ENCODE data around the gene TRA2B. TPM values are rescaled to one million over a fixed set of nuclear protein-coding genes. Genes with fewer than 3 reads are reported as not detected.

The TRA2B gene
- total RNA-seq, 2 experiments from 2014 or later = 549 to 585 TPM

- peaks cover 60% of the 10 kb centered on the region for H3K4me1 Mint-ChIP-seq (ENCODE audit: low read depth)
- ATAC-seq (ENCODE audit: poor library complexity) = no peak
These were observed 1.6 kb downstream of the TRA2B start for GRCh38 chr3:185936273-185936629.

GRCh38 chr3:185935465-185936272 is 2.1 kb downstream of the TRA2B start:
- H3K36me3 Mint-ChIP-seq (ENCODE audit: low read depth) = peaks cover 70% of the 10 kb centered on the region
- H3K4me1 Mint-ChIP-seq (ENCODE audit: low read depth) = peaks cover 66% of the 10 kb centered on the region
- H3K4me3 ChIP-seq (ENCODE audit: low read length) = peak overlapping the region; percentile 96
- DNase-seq (peak in 1 of 14 experiments; percentile 43), ATAC-seq (ENCODE audit: poor library complexity) (no peak)
- ChIA-PET CTCF (interaction anchor here (1.3 to 1.5 kb wide), 2 partner anchors 9 to 21 kb away, joined by 3 to 5 read pairs; no protein-coding TSS in a partner anchor), POLR2A (interaction anchor here (1.0 to 3.5 kb wide), 7 partner anchors 9 to 850 kb away, joined by 3 to 116 read pairs (median 18); partner anchors contain the start of genes DNAJB11, EIF4A2 and SENP2)
- no peaks in the 10 kb centered on the region for H3K9me3 Mint-ChIP-seq
- peak overlapping the region; percentile 97 for H3K4me3 Mint-ChIP-seq
- intact Hi-C loops (cut with DNase I, micrococcal nuclease) = loop anchor here (5.0 kb wide), 3 partner anchors 348 to 852 kb away; partner anchors contain the start of genes EIF4A2 (in 1 of the 2) and SENP2 (in 1 of the 2)
- TF ChIP-seq CTCF (IDR thresholded peaks at IDR 0.05) = no peak
- peaks cover 11% of the 10 kb centered on the region for H3K4me1 ChIP-seq (ENCODE audit: insufficient read depth, low read length)
- no peaks in the 10 kb centered on the region for H3K27me3 Mint-ChIP-seq
- H3K27ac ChIP-seq (ENCODE audit: low read depth in 1 of 2, low read length in 2 of 2) = no peak overlapping the region
- H3K36me3 ChIP-seq (ENCODE audit: insufficient read depth, low read length) = peaks cover 9% of the 10 kb centered on the region
- H3K9me3 ChIP-seq (ENCODE audit: control insufficient read depth in 1 of 2, insufficient read depth in 1 of 2, low read length in 2 of 2) = no peaks in the 10 kb centered on the region
- no peaks in the 10 kb centered on the region for H3K27me3 ChIP-seq (ENCODE audit: control insufficient read depth in 1 of 2, insufficient read depth in 2 of 2, low read length in 2 of 2)
- peak overlapping the region; percentile 98 for H3K27ac Mint-ChIP-seq

More at GRCh38 chr3:185936273-185936629, 1.6 kb downstream of the TRA2B start:
- no peaks in the 10 kb centered on the region for H3K27me3 Mint-ChIP-seq
- TF ChIP-seq CTCF (IDR thresholded peaks at IDR 0.05) = no peak
- POLR2A ChIA-PET = interaction anchor here (1.0 to 3.5 kb wide), 7 partner anchors 10 to 849 kb away, joined by 3 to 116 read pairs (median 18); partner anchors contain the start of genes DNAJB11, EIF4A2 and SENP2
- peak overlapping the region; percentile 98 for H3K27ac Mint-ChIP-seq
- no peaks in the 10 kb centered on the region for H3K27me3 ChIP-seq (ENCODE audit: control insufficient read depth in 1 of 2, insufficient read depth in 2 of 2, low read length in 2 of 2)
- H3K9me3 ChIP-seq (ENCODE audit: control insufficient read depth in 1 of 2, insufficient read depth in 1 of 2, low read length in 2 of 2) = no peaks in the 10 kb centered on the region
- peaks cover 3% of the 10 kb centered on the region for H3K36me3 ChIP-seq (ENCODE audit: insufficient read depth, low read length)
- CTCF ChIA-PET = interaction anchor here (1.3 to 1.5 kb wide), 2 partner anchors 9 to 22 kb away, joined by 3 to 5 read pairs; no protein-coding TSS in a partner anchor
- H3K27ac ChIP-seq (ENCODE audit: low read depth in 1 of 2, low read length in 2 of 2) = peak overlapping the region; percentile 100
- no peak for DNase-seq
- H3K36me3 Mint-ChIP-seq (ENCODE audit: low read depth) = peaks cover 64% of the 10 kb centered on the region
- H3K9me3 Mint-ChIP-seq = no peaks in the 10 kb centered on the region
- H3K4me3 ChIP-seq (ENCODE audit: low read length) = peak overlapping the region; percentile 96
- H3K4me1 ChIP-seq (ENCODE audit: insufficient read depth, low read length) = peaks cover 6% of the 10 kb centered on the region
- intact Hi-C loops (cut with DNase I, micrococcal nuclease) = loop anchor here (5.0 kb wide), 3 partner anchors 349 to 851 kb away; partner anchors contain the start of genes EIF4A2 (in 1 of the 2) and SENP2 (in 1 of the 2)
- peak overlapping the region; percentile 97 for H3K4me3 Mint-ChIP-seq

- ChIA-PET CTCF (interaction anchor here (2.5 kb wide), 1 partner anchor 9 kb away, joined by 8 read pairs; no protein-coding TSS in a partner anchor), POLR2A (interaction anchor here (1.1 to 3.5 kb wide), 3 partner anchors 8 to 893 kb away, joined by 3 to 116 read pairs (median 3); no protein-coding TSS in a partner anchor)
- H3K4me1 Mint-ChIP-seq (ENCODE audit: low read depth) = peaks cover 73% of the 10 kb centered on the region
- peak overlapping the region; percentile 96 for H3K4me3 ChIP-seq (ENCODE audit: low read length)
- H3K4me1 ChIP-seq (ENCODE audit: insufficient read depth, low read length) = peaks cover 15% of the 10 kb centered on the region
- H3K36me3 ChIP-seq (ENCODE audit: insufficient read depth, low read length) = peaks cover 16% of the 10 kb centered on the region
- peak overlapping the region; percentile 98 for H3K27ac Mint-ChIP-seq
- peaks cover 78% of the 10 kb centered on the region for H3K36me3 Mint-ChIP-seq (ENCODE audit: low read depth)
- DNase-seq (no peak), ATAC-seq (ENCODE audit: poor library complexity) (no peak)
- no peaks in the 10 kb centered on the region for H3K27me3 ChIP-seq (ENCODE audit: control insufficient read depth in 1 of 2, insufficient read depth in 2 of 2, low read length in 2 of 2)
- intact Hi-C loops (cut with DNase I, micrococcal nuclease) = loop anchor here (5.0 kb wide), 3 partner anchors 348 to 852 kb away; partner anchors contain the start of genes EIF4A2 (in 1 of the 2) and SENP2 (in 1 of the 2)
- no peak for TF ChIP-seq CTCF (IDR thresholded peaks at IDR 0.05)
- no peak overlapping the region for H3K27ac ChIP-seq (ENCODE audit: low read depth in 1 of 2, low read length in 2 of 2)
- H3K27me3 Mint-ChIP-seq = no peaks in the 10 kb centered on the region
- H3K9me3 ChIP-seq (ENCODE audit: control insufficient read depth in 1 of 2, insufficient read depth in 1 of 2, low read length in 2 of 2) = no peaks in the 10 kb centered on the region
- H3K9me3 Mint-ChIP-seq = no peaks in the 10 kb centered on the region
- peak overlapping the region; percentile 97 for H3K4me3 Mint-ChIP-seq
These were observed 2.9 kb downstream of the TRA2B start for GRCh38 chr3:185934767-185935464.
